HFF-Myc (cell line): ENCODE measurements around the gene CXCL10.

Experiments used
- DNase-seq: peaks from one replicate; pipeline ENCODE4 v3.0.0-alpha.2; 2011; ENCODE audit warnings: low read depth; ENCODE audit errors: extremely low read depth
- H3K4me3 ChIP-seq: replicated peaks from 2 replicates; pipeline ENCODE4 v1.5.1; 2011; ENCODE audit warnings: low read depth, mild to moderate bottlenecking, control low read depth, low read length
- TF ChIP-seq, protein P1 (sequence below): IDR thresholded peaks from 2 replicates; pipeline ENCODE4 v1.5.1; 2012; ENCODE audit warnings: mild to moderate bottlenecking, low read depth, low read length, control low read depth; ENCODE audit errors: missing control alignments

The CXCL10 gene

GRCh38 chr4:75992462-75992861 lies 30.8 kb downstream of the CXCL10 start:
- H3K4me3 ChIP-seq = no peak overlapping the region
- no peak for DNase-seq
- TF ChIP-seq, protein P1, sequence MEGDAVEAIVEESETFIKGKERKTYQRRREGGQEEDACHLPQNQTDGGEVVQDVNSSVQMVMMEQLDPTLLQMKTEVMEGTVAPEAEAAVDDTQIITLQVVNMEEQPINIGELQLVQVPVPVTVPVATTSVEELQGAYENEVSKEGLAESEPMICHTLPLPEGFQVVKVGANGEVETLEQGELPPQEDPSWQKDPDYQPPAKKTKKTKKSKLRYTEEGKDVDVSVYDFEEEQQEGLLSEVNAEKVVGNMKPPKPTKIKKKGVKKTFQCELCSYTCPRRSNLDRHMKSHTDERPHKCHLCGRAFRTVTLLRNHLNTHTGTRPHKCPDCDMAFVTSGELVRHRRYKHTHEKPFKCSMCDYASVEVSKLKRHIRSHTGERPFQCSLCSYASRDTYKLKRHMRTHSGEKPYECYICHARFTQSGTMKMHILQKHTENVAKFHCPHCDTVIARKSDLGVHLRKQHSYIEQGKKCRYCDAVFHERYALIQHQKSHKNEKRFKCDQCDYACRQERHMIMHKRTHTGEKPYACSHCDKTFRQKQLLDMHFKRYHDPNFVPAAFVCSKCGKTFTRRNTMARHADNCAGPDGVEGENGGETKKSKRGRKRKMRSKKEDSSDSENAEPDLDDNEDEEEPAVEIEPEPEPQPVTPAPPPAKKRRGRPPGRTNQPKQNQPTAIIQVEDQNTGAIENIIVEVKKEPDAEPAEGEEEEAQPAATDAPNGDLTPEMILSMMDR = no peak

DNA sequence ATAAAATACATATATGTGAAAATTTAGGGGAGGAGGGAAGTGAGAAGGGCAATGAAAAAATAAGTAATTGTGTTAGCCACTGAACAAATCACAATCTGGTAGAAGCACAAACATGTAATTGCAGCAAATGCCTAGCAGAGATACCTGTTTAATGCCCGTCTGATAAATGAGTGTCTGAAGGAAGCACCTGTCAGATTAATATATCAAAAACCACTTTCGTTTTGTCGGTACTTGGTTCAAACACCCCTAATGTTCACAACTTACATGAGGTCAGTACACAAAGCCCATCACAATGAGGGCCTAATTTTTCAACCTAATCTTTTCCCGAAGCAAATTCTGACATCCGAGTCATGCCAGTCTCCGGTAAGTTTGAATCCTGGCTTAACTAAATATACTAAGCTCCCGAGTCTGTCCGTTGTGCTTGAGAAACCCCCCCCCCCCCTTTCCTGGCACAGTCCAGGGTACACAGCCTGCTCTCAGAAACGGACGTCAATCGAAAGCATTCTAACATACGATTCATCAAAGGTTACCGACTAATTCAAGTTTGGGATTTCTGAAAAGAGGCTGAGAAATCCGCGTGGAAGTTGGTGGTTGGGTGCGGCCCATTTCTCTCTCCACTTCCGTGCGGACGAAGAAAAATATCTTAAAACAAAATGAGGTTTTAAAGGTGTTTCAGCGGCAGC lies 33.3 kb downstream of the CXCL10 start:
- TF ChIP-seq, protein P1 = no peak
- H3K4me3 ChIP-seq = peak overlapping the region; percentile 71
- DNase-seq = no peak

DNA sequence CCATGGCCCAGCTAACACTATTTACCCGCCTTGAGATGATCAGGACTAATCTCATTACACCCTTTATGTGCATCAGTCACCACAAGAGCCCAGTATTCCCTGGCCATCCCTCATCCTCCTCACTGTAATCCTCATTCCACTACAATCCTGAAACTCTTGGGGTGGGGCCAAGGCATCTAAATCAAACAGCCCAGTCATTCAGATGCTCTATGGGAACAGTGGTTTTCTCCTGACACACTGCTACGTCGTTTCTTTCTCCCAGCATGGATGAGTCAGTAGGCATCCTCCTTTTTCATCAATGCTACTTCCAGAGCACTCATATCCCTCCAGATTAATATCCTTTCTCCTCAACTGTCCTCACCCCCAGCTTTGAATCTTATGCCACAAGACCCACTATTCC lies 38.2 kb downstream of the CXCL10 start:
- TF ChIP-seq, protein P1 = no peak
- DNase-seq = peak; percentile 37

DNA sequence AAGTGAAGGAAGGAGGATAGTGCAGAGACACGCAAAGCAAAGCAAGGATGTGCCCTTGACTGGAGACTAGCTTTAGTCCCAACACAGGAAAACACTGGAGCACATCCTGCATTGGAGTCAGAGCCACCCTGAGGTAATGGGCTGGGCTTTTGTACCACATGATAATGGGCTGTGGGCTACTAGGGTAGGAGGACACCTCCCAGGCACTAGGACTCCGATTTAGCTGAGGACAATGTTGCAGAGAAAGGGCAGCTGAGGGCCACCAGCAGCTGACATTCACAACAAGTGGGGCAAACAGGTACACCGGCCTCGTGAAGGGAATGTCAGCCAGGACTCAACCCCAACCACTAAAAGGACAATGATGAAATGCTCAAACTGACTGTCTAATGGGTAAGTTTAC lies 42.7 kb downstream of the CXCL10 start:
- H3K4me3 ChIP-seq = no peak overlapping the region
- TF ChIP-seq, protein P1 = no peak
- DNase-seq = no peak

More for the DNA sequence above, 38.2 kb downstream of the CXCL10 start:
- H3K4me3 ChIP-seq = no peak overlapping the region

DNA sequence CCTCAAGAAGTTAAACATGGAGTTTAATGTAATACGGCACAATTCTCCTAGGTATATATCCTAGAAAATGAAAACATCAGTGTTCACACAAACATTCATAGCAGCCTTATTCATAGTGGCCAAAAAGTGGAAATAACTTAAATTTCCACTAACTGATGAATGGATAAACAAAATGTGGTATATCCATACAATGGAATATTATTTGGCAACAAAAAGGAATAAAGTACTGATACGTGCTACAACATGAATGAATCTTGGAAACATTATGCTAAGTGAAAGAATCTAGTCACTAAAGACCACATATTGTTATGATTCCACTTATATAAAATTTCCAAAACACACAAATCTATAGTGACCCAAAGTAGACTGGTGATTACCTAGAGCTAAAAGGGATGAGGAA lies 47.1 kb downstream of the CXCL10 start:
- no peak for DNase-seq
- TF ChIP-seq, protein P1 = no peak
- no peak overlapping the region for H3K4me3 ChIP-seq

DNA sequence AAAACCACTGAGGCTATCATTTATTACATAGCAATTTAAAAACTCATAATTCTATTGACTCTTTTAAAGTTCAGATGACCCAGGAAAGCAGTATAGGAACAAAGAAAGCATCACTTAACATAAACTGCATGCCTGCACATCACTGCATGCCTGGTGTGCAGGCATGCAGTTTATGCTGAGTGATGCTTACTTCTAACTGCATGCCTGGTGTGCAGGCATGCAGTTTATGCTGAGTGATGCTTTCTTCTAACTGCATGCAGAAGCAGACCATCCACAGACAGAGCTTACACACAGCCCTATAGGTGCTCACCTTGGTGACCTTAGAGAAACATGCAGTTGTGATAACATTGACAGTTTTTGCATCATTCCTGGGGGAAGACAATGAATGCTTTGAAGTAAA lies 49.5 kb downstream of the CXCL10 start:
- TF ChIP-seq, protein P1 = no peak
- DNase-seq = no peak
- H3K4me3 ChIP-seq = no peak overlapping the region
